ENCODE data around the gene KNOP1. TPM values are rescaled to one million over a fixed set of nuclear protein-coding genes. Genes with fewer than 3 reads are reported as not detected.
"Not testable (repeated sequence)": the region's sequence is repeated elsewhere in the genome, so short reads cannot be mapped to it uniquely, and the experiment has no call there.

KNOP1 gene
- total and polyA plus RNA-seq, 10 of the 15 experiments (the other 5 are each of a cell fraction or from before 2014, with no cell fraction given): 13.8 to 47.2 (median 32.1) TPM

DNA sequence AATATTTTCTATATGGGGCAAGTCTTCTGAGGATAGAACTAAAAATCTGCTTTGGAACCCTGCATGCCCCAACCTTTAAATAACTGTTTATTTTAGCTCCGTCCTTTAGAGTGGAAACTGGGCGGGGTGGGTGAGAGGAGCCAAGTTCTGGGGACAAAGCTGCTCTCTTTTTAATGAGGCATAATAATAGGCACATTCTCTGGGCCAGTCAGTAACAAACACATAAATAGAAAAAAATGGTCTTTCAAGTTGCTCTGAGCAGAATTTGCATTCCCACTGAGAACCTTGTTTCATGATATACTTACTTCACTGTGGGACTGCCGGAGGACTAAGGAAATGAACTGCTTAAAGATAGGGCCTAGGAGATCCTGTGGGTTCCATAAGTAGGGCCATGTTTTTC lies 51.5 kb downstream of the KNOP1 start:
- WGBS (ENCODE audit: insufficient coverage, insufficient replicate concordance, low lambda C conversion rate, missing lambda C conversion rate): 100% methylated on average over 3 of the region's 3 CpGs
- ChIA-PET POLR2A (no interaction called here), CTCF (no interaction called here), RAD21 (ENCODE audit: unreplicated experiment) (no interaction called here), SMC1A (ENCODE audit: uncharacterized antibody, unreplicated experiment) (no interaction called here)
- TF ChIP-seq BRCA1 (IDR thresholded peaks at IDR 0.05; ENCODE audit: low read depth, low read length) (no peak), SRF (IDR thresholded peaks at IDR 0.05; ENCODE audit: low read depth in 2 of 2, low read length in 2 of 2) (no peak), RB1 (IDR thresholded peaks at IDR 0.05; ENCODE audit: borderline replicate concordance) (no peak), FOXK2 (IDR thresholded peaks at IDR 0.05) (no peak), ASH2L (IDR thresholded peaks at IDR 0.05; ENCODE audit: borderline replicate concordance, low read depth) (no peak), HDAC2 (IDR thresholded peaks at IDR 0.05) (no peak), E4F1 (IDR thresholded peaks at IDR 0.05; ENCODE audit: borderline replicate concordance, partially characterized antibody) (no peak), ZBED1 (IDR thresholded peaks at IDR 0.05; ENCODE audit: borderline replicate concordance) (no peak), ELK1 (IDR thresholded peaks at IDR 0.05; ENCODE audit: low read depth, low read length) (no peak)
- TF ChIP-seq, protein P1, sequence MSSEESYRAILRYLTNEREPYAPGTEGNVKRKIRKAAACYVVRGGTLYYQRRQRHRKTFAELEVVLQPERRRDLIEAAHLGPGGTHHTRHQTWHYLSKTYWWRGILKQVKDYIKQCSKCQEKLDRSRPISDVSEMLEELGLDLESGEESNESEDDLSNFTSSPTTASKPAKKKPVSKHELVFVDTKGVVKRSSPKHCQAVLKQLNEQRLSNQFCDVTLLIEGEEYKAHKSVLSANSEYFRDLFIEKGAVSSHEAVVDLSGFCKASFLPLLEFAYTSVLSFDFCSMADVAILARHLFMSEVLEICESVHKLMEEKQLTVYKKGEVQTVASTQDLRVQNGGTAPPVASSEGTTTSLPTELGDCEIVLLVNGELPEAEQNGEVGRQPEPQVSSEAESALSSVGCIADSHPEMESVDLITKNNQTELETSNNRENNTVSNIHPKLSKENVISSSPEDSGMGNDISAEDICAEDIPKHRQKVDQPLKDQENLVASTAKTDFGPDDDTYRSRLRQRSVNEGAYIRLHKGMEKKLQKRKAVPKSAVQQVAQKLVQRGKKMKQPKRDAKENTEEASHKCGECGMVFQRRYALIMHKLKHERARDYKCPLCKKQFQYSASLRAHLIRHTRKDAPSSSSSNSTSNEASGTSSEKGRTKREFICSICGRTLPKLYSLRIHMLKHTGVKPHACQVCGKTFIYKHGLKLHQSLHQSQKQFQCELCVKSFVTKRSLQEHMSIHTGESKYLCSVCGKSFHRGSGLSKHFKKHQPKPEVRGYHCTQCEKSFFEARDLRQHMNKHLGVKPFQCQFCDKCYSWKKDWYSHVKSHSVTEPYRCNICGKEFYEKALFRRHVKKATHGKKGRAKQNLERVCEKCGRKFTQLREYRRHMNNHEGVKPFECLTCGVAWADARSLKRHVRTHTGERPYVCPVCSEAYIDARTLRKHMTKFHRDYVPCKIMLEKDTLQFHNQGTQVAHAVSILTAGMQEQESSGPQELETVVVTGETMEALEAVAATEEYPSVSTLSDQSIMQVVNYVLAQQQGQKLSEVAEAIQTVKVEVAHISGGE (CRISPR knock-in tag; IDR thresholded peaks at IDR 0.05): no peak
- no peak for ATAC-seq
- Histone ChIP-seq H3K27me3 (replicated peaks in 1 of 2; ENCODE audit: control insufficient read depth in 2 of 2, insufficient read depth in 2 of 2, low read length in 1 of 2) (no peaks in the 10 kb centered on the region), H2AFZ (ENCODE audit: control insufficient read depth, low read depth, low read length) (no peak overlapping the region), H3K27ac (ENCODE audit: control insufficient read depth, insufficient read depth) (no peak overlapping the region), H3K36me3 (ENCODE audit: control insufficient read depth in 2 of 2, insufficient read depth in 2 of 2, low read length in 1 of 2) (0 out of 4 replicates have a peak, but pooled peaks cover 0 to 4% of the 10 kb centered on the region in 2 experiments), H3K4me2 (ENCODE audit: control insufficient read depth, insufficient read depth) (no peak overlapping the region), H3K79me2 (ENCODE audit: control insufficient read depth, insufficient read depth, low read length) (no peaks in the 10 kb centered on the region), H3K9ac (ENCODE audit: control insufficient read depth, insufficient read depth, low read length) (no peak overlapping the region), H3K9me3 (replicated peaks; ENCODE audit: control insufficient read depth, insufficient read depth, low read length) (no peaks in the 10 kb centered on the region), H3K4me3 (no peak overlapping the region), H3K4me1 (ENCODE audit: control insufficient read depth, insufficient read depth, low read length) (no peaks in the 10 kb centered on the region), H4K20me1 (ENCODE audit: control insufficient read depth, insufficient read depth) (no peaks in the 10 kb centered on the region)
- intact Hi-C loops (cut with micrococcal nuclease; ENCODE audit: unreplicated experiment): no loop called here
- in situ Hi-C loops (cut with MboI): no loop called here
- DNase-seq (ENCODE audit: low read depth, low spot score): no peak
- no TSS peak for BruUV-seq (replicated peaks)
- no peak for FAIRE-seq

GRCh38 chr16:19665313-19665712 lies 52.7 kb downstream of the KNOP1 start:
- H2AFZ ChIP-seq (ENCODE audit: control insufficient read depth, low read depth, low read length); H3K79me2 ChIP-seq (ENCODE audit: control insufficient read depth, insufficient read depth, low read length); H3K4me1 ChIP-seq (ENCODE audit: control insufficient read depth, insufficient read depth, low read length); H3K4me3 ChIP-seq; H3K4me2 ChIP-seq (ENCODE audit: control insufficient read depth, insufficient read depth); CTCF ChIA-PET; BruUV-seq (replicated peaks); H3K27ac ChIP-seq (ENCODE audit: control insufficient read depth, insufficient read depth); H3K27me3 ChIP-seq (replicated peaks in 1 of 2; ENCODE audit: control insufficient read depth in 2 of 2, insufficient read depth in 2 of 2, low read length in 1 of 2); SMC1A ChIA-PET (ENCODE audit: uncharacterized antibody, unreplicated experiment); H3K9ac ChIP-seq (ENCODE audit: control insufficient read depth, insufficient read depth, low read length); DNase-seq (ENCODE audit: low read depth, low spot score); H4K20me1 ChIP-seq (ENCODE audit: control insufficient read depth, insufficient read depth); H3K9me3 ChIP-seq (replicated peaks; ENCODE audit: control insufficient read depth, insufficient read depth, low read length); RAD21 ChIA-PET (ENCODE audit: unreplicated experiment); H3K36me3 ChIP-seq (ENCODE audit: control insufficient read depth in 2 of 2, insufficient read depth in 2 of 2, low read length in 1 of 2); in situ Hi-C loops (cut with MboI); intact Hi-C loops (cut with micrococcal nuclease; ENCODE audit: unreplicated experiment); FAIRE-seq; ATAC-seq; POLR2A ChIA-PET: not testable (repeated sequence)
- 74% methylated on average over 3 of the region's 3 CpGs for WGBS (ENCODE audit: insufficient coverage, insufficient replicate concordance, low lambda C conversion rate, missing lambda C conversion rate)

All from GM12878 (cell line).